Central memory CD8-positive, alpha-beta T cell (primary cell): ENCODE data around the gene LDB3.

Experiments used
- ATAC-seq: fragments of 150-1000 bp; cut with Tn5 transposase; replicated peaks from 2 replicates; pipeline ENCODE4 v1.10.0; 2022; ENCODE audit warnings: mild to moderate bottlenecking, moderate FRiP score, moderate number of reproducible peaks; ENCODE audit not compliant: poor library complexity, severe bottlenecking; ENCODE audit errors: extremely low read depth
- DNase-seq, 2 donors: peaks; one replicate each; pipeline ENCODE4 v3.0.0; 2021; ENCODE audit warnings: low spot score in 2 of 2
- H3K27ac Mint-ChIP-seq: one replicate; pipeline ENCODE4 v1.8.0; 2022; ENCODE audit warnings: low read depth, mild to moderate bottlenecking, moderate library complexity, mixed read lengths
- H3K27me3 Mint-ChIP-seq: one replicate; pipeline ENCODE4 v1.8.0; 2022; ENCODE audit warnings: mixed read lengths
- H3K36me3 Mint-ChIP-seq: one replicate; pipeline ENCODE4 v1.8.0; 2022; ENCODE audit warnings: mild to moderate bottlenecking, moderate library complexity, mixed read lengths; ENCODE audit not compliant: insufficient read depth
- H3K4me1 Mint-ChIP-seq: one replicate; pipeline ENCODE4 v1.8.0; 2022; ENCODE audit warnings: mixed read lengths
- H3K4me3 Mint-ChIP-seq: one replicate; pipeline ENCODE4 v1.8.0; 2022; ENCODE audit warnings: mild to moderate bottlenecking, moderate library complexity, mixed read lengths
- H3K9me3 Mint-ChIP-seq: one replicate; pipeline ENCODE4 v1.8.0; 2022; ENCODE audit warnings: mixed read lengths

LDB3 gene

GRCh38 chr10:86653987-86654386, 14.3 kb upstream of the LDB3 start:
- Mint-ChIP-seq H3K27ac (no peak overlapping the region), H3K36me3 (no peaks in the 10 kb centered on the region), H3K4me1 (no peaks in the 10 kb centered on the region), H3K4me3 (no peak overlapping the region), H3K27me3 (peaks cover 7% of the 10 kb centered on the region), H3K9me3 (no peaks in the 10 kb centered on the region)
- ATAC-seq (no peak), DNase-seq (no peak)

- Mint-ChIP-seq H3K36me3 (no peaks in the 10 kb centered on the region), H3K4me3 (no peak within 1 kb of the TSS), H3K4me1 (no peaks in the 10 kb centered on the region), H3K27ac (no peak within 1 kb of the TSS), H3K27me3 (peaks cover 7% of the 10 kb centered on the region), H3K9me3 (no peaks in the 10 kb centered on the region)
- no peak for DNase-seq
- ATAC-seq, result no peak
Observed at GRCh38 chr10:86654411-86655172, 13.7 kb upstream of the LDB3 start, which contains the start of gene OPN4. TSS of gene OPN4 (plus strand) at chr10:86654547. CDS start at chr10:86654784, 237 bp downstream.

DNA sequence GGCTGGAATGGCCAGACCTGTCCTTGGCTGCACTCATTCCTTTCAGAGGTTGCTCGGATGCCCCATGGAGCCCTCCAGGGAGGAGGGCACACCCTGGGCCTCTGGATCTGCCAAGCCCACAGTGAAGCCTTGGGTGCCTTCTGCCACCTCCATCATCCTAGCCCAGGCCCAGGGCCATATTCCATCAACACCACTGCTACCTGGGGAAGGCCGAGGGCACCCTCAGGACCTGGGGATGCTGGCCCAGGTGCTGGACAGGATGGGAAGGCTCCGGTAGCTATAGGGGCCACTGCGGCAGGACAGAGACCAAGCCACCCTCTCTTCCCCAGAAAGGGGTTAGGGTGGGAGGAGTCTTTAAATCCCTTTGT, 13.2 kb upstream of the LDB3 start:
- DNase-seq, result no peak
- Mint-ChIP-seq H3K4me3 (no peak overlapping the region), H3K27ac (no peak overlapping the region), H3K36me3 (no peaks in the 10 kb centered on the region), H3K4me1 (no peaks in the 10 kb centered on the region), H3K27me3 (peaks cover 7% of the 10 kb centered on the region), H3K9me3 (no peaks in the 10 kb centered on the region)
- no peak for ATAC-seq

DNA sequence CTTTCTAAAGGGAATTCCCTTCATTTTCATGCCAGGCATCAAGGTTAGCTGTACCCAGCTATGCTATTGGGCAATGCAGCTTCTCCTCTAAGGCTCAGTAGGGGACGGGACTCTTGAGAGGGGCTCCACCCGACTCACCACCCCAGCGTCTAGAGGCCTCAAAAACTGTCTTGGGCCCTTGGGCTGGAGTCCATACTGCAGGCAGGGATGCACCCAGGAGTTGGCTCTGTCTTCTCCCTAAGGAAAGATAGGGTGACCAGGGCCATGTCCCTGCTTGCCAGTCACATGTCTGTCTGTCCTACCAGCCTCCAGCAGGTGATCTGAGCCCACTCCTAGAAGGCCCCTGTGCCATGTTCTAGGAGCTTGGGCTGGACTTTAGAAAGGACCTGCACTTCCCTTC, 12.7 kb upstream of the LDB3 start:
- H3K27me3 Mint-ChIP-seq, result peaks cover 3% of the 10 kb centered on the region
- no peak overlapping the region for H3K27ac Mint-ChIP-seq
- DNase-seq, result no peak

GRCh38 chr10:86657011-86657395, 11.3 kb upstream of the LDB3 start:
- no peaks in the 10 kb centered on the region for H3K36me3 Mint-ChIP-seq
- H3K27ac Mint-ChIP-seq, result no peak overlapping the region
- DNase-seq, result no peak
- no peaks in the 10 kb centered on the region for H3K27me3 Mint-ChIP-seq
- no peaks in the 10 kb centered on the region for H3K4me1 Mint-ChIP-seq
- H3K9me3 Mint-ChIP-seq, result no peaks in the 10 kb centered on the region
- ATAC-seq, result no peak
- no peak overlapping the region for H3K4me3 Mint-ChIP-seq

More for the DNA sequence above, 12.7 kb upstream of the LDB3 start:
- H3K9me3 Mint-ChIP-seq, result no peaks in the 10 kb centered on the region
- no peak for ATAC-seq
- H3K4me1 Mint-ChIP-seq, result no peaks in the 10 kb centered on the region
- no peaks in the 10 kb centered on the region for H3K36me3 Mint-ChIP-seq
- no peak overlapping the region for H3K4me3 Mint-ChIP-seq

GRCh38 chr10:86657396-86658011, 10.8 kb upstream of the LDB3 start:
- no peaks in the 10 kb centered on the region for H3K4me1 Mint-ChIP-seq
- no peak for DNase-seq
- ATAC-seq, result no peak
- no peaks in the 10 kb centered on the region for H3K27me3 Mint-ChIP-seq
- no peak overlapping the region for H3K27ac Mint-ChIP-seq
- no peaks in the 10 kb centered on the region for H3K9me3 Mint-ChIP-seq
- no peak overlapping the region for H3K4me3 Mint-ChIP-seq
- peaks cover 2% of the 10 kb centered on the region for H3K36me3 Mint-ChIP-seq

GRCh38 chr10:86658261-86658741, 10.0 kb upstream of the LDB3 start:
- no peaks in the 10 kb centered on the region for H3K27me3 Mint-ChIP-seq
- H3K4me1 Mint-ChIP-seq, result no peaks in the 10 kb centered on the region
- no peak overlapping the region for H3K27ac Mint-ChIP-seq
- H3K9me3 Mint-ChIP-seq, result no peaks in the 10 kb centered on the region
- H3K36me3 Mint-ChIP-seq, result peaks cover 2% of the 10 kb centered on the region
- DNase-seq, result no peak
- H3K4me3 Mint-ChIP-seq, result no peak overlapping the region
- ATAC-seq, result no peak

DNA sequence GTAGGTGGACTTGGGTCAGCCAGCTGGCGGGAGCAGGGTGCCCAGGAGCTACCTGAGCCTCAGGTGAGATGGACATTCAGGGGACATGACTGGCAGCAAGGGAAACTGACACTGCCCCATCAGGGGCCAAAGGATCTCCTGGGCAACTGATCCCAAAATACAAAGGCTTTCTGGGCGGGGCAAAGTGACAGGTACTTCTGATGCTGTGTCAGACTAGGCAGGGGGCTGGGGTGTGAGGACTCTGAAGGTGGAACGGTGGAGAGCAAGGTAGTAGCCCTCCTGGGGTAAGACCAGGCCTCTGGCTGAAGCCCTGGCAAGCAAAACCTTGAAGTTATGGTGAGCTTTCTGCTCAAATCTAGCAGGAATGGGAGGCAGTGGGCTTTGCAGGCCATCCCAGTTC, 9.6 kb upstream of the LDB3 start:
- no peak overlapping the region for H3K27ac Mint-ChIP-seq
- no peaks in the 10 kb centered on the region for H3K27me3 Mint-ChIP-seq
- no peak overlapping the region for H3K4me3 Mint-ChIP-seq
- DNase-seq (no peak), ATAC-seq (no peak)
- no peaks in the 10 kb centered on the region for H3K4me1 Mint-ChIP-seq
- H3K9me3 Mint-ChIP-seq, result no peaks in the 10 kb centered on the region
- H3K36me3 Mint-ChIP-seq, result peaks cover 2% of the 10 kb centered on the region

GRCh38 chr10:86659161-86659691, 9.1 kb upstream of the LDB3 start:
- DNase-seq, result no peak
- Mint-ChIP-seq H3K4me3 (no peak overlapping the region), H3K4me1 (no peaks in the 10 kb centered on the region), H3K36me3 (peaks cover 2% of the 10 kb centered on the region), H3K27me3 (no peaks in the 10 kb centered on the region), H3K9me3 (no peaks in the 10 kb centered on the region), H3K27ac (no peak overlapping the region)
- ATAC-seq, result no peak

GRCh38 chr10:86659721-86660453, 8.4 kb upstream of the LDB3 start:
- Mint-ChIP-seq H3K4me1 (no peaks in the 10 kb centered on the region), H3K27me3 (no peaks in the 10 kb centered on the region), H3K36me3 (peaks cover 2% of the 10 kb centered on the region), H3K27ac (no peak overlapping the region), H3K9me3 (no peaks in the 10 kb centered on the region), H3K4me3 (no peak overlapping the region)
- ATAC-seq (no peak), DNase-seq (no peak)

DNA sequence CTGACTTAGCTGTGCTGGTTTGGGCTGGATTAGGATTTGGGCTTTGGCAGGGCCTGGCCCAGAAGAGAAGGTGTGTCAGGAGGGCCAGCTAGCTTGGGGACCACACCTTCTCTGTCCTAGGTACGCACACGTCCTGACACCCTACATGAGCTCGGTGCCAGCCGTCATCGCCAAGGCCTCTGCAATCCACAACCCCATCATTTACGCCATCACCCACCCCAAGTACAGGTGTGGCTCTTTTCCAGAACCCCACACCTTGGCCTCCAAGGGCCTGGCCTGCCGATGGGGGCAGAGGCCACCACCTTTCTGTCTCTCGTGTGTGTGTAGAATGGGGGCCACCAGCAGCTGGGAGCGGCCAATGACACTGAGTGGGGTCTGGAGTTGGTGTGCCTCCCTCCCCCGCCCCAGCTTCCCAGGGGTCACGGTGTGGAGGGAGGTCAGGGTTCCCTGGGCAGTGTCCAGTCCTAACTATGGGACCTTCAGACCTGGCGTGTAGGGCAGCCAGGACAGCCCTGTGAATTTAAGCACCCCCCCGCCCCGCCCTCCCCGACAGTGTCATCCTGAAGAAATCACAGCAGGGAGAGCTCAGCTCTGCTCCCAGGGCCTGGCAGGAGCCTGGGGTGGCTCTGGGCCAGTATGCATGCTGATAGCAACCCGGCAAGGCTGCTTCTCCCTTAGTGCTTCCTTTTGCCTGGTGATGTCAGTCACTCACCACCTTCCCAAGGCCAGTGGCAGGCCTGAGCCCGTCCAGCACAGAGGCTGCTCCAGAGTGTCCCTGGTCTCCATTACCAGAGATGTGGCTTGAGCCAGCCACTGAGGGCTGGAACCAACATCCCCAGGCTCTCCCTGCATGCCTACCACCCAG, 6.9 kb upstream of the LDB3 start:
- Mint-ChIP-seq H3K27me3 (no peaks in the 10 kb centered on the region), H3K4me1 (no peaks in the 10 kb centered on the region), H3K27ac (no peak overlapping the region), H3K9me3 (no peaks in the 10 kb centered on the region), H3K4me3 (no peak overlapping the region), H3K36me3 (peaks cover 2% of the 10 kb centered on the region)
- ATAC-seq, result no peak
- DNase-seq, result no peak
